Thyroid gland (tissue), 4 donors: ENCODE measurements around the gene CAPN12. TPM values are rescaled to one million over a fixed set of nuclear protein-coding genes. Genes with fewer than 3 reads are reported as not detected.

Experiments used
- DNase-seq, 2 donors: peaks; one replicate each; pipeline ENCODE4 v3.0.0-alpha.2; 2019
- H3K27ac ChIP-seq, 3 donors: fragments of 200-600 bp; sonication (generic); 1 replicate in 2 of 3; 2 replicates in 1 of 3; pipeline ENCODE4 v1.5.1; 2016 to 2019; ENCODE audit warnings: mild to moderate bottlenecking in 1 of 3, moderate library complexity in 1 of 3
- H3K27me3 ChIP-seq: fragments of 200-600 bp; sonication (generic); one replicate; pipeline ENCODE4 v1.5.1; 2019
- H3K36me3 ChIP-seq, 2 donors: fragments of 200-600 bp; sonication (generic); one replicate each; pipeline ENCODE4 v1.5.1; 2016 to 2019
- H3K4me1 ChIP-seq, 2 donors: fragments of 200-600 bp; sonication (generic); one replicate each; pipeline ENCODE4 v1.5.1; 2017 to 2019
- H3K4me3 ChIP-seq, 3 donors: fragments of 200-600 bp; sonication (generic); replicated peaks in 1 of 3; 1 replicate in 2 of 3; 2 replicates in 1 of 3; pipeline ENCODE4 v1.5.1; 2016; ENCODE audit warnings: mild to moderate bottlenecking in 1 of 3
- H3K9me3 ChIP-seq: fragments of 200-600 bp; sonication (generic); one replicate; pipeline ENCODE4 v1.5.1; 2017
- POLR2A ChIP-seq, 2 donors: fragments of 450-650 bp; IDR thresholded peaks; one replicate each; pipeline ENCODE4 v1.6.1; 2017; ENCODE audit warnings: antibody characterized with exemption in 2 of 2, mild to moderate bottlenecking in 2 of 2, moderate library complexity in 1 of 2
- WGBS, 2 donors: methylation state at CpG; one replicate each; pipeline ENCODE4 v1.1.5; 2017; 5-methylcytosine and 5-hydroxymethylcytosine counted together
- intact Hi-C: fragments of 100-400 bp; cut with DNase I; formaldehyde crosslinking; loops from one replicate; pipeline ENCODE4 v1.15.1; 2023
- total RNA-seq, 4 donors: library from RNA; depleted of rRNA; stranded (reverse); fragments of >200 nt; gene quantifications; one replicate each; pipeline ENCODE4 v1.2.3, GENCODE V29; 2016
- TF ChIP-seq, protein P1 (sequence below), 6 experiments: fragments of 200-600 bp in 3 of 6; fragments of 450-650 bp in 3 of 6; sonication (generic) in 3 of 6; IDR thresholded peaks; one replicate each; pipeline ENCODE4 v1.5.1; 2016 to 2019; ENCODE audit warnings: antibody characterized with exemption in 6 of 6, mild to moderate bottlenecking in 2 of 6, inconsistent platforms in 1 of 6, moderate library complexity in 1 of 6

Gene CAPN12
- total RNA-seq, 4 donors from 2014 or later = 1.6 to 2.0 TPM; not detected in 2

DNA sequence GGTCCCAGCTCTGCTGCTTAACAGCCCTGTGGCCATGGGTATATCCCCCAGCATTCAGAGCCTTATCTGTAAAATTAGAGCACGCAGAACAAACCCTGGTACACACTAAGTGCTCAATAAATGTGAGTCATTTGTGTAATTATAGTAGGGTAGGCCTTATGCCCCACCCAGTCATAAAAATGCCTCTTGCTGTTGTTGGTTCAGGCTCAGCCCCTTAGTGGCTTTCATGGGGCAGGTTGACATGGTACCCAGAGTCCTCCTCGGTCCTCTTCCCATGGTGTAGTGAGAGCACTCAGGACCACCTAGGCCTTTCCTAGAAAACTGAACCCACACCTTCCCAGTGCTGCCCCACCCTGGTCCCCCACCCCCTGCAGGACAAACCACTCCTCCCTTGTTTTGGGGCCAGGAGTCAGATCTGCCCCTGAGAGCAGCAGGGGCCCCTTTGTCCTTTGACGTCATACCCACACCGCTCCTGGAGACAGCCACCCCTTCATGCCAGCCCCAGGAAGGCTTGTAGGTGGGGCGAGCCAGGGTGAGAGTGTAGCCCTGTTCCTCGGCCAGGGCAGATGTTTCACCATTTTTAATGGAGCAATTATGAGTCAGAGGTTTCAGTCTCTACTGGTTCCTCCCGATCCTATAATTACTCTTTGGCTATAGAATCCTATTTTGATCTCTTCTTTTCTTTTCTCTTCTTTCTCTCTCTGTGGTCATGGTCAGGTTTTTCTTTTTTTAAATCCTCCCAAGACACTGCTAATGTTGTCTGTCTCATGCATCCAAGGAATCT, 60.0 kb downstream of the CAPN12 start:
- H3K27ac ChIP-seq = peak overlapping the region; percentile 98 to 100 (median 99)
- no peaks in the 10 kb centered on the region for H3K9me3 ChIP-seq
- intact Hi-C loops = no loop called here
- peaks cover 62 to 93% of the 10 kb centered on the region in 2 donors for H3K4me1 ChIP-seq
- TF ChIP-seq POLR2A (IDR thresholded peaks at IDR 0.05) = no peak
- TF ChIP-seq, protein P1, sequence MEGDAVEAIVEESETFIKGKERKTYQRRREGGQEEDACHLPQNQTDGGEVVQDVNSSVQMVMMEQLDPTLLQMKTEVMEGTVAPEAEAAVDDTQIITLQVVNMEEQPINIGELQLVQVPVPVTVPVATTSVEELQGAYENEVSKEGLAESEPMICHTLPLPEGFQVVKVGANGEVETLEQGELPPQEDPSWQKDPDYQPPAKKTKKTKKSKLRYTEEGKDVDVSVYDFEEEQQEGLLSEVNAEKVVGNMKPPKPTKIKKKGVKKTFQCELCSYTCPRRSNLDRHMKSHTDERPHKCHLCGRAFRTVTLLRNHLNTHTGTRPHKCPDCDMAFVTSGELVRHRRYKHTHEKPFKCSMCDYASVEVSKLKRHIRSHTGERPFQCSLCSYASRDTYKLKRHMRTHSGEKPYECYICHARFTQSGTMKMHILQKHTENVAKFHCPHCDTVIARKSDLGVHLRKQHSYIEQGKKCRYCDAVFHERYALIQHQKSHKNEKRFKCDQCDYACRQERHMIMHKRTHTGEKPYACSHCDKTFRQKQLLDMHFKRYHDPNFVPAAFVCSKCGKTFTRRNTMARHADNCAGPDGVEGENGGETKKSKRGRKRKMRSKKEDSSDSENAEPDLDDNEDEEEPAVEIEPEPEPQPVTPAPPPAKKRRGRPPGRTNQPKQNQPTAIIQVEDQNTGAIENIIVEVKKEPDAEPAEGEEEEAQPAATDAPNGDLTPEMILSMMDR (IDR thresholded peaks at IDR 0.05) = no peak
- H3K27me3 ChIP-seq = no peaks in the 10 kb centered on the region
- WGBS, 2 donors = 33% methylated on average over 7 of the region's 7 CpGs
- peak; percentile 31 to 42 for DNase-seq
- no peaks in the 10 kb centered on the region for H3K36me3 ChIP-seq
- no peak overlapping the region for H3K4me3 ChIP-seq

DNA sequence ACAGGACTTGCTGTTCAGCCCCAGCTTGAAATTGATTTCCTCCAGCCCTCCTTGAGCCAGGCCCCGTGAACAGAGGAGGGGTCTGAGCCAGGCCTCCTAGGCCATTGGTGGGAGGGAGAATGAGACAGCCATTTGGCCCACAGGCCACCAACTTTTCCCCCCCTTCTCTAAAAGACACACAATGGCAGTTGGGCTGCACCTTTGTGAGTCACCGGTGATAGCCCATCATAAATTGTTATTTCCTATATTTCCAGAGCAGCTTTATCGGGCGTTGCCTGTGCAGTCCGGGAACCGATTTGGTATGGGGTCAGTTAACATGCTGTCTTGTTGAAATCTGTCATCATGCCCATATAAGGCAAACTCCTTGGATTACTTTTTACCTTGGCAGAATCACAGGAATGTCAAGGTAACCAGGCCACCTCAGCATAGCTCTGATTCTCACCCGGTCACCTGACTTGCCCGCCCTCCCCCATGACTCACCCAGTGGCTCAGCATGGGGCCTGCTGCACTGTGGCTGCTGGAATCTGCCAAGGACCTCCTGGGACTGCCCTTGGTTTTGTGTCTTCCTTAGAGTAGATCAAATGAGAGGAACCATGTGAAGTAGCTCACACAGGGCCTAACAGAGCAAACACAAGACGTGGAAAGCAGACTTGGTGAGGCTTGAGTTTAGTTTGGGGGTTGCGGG, 60.7 kb downstream of the CAPN12 start:
- 18 to 26% methylated on average over 8 to 10 of the region's 10 CpGs for WGBS, 2 donors
- Histone ChIP-seq H3K4me3 (no peak overlapping the region), H3K4me1 (peaks cover 55 to 89% of the 10 kb centered on the region in 2 donors), H3K36me3 (no peaks in the 10 kb centered on the region), H3K27me3 (no peaks in the 10 kb centered on the region), H3K27ac (peak overlapping the region; percentile 98 to 100 (median 99)), H3K9me3 (no peaks in the 10 kb centered on the region)
- peak; percentile 99 for DNase-seq
- intact Hi-C loops = no loop called here
- TF ChIP-seq, protein P1 (IDR thresholded peaks at IDR 0.05) = peak in 1 of 6 experiments; percentile 15
- TF ChIP-seq POLR2A (IDR thresholded peaks at IDR 0.05) = peak in 1 of 2 donors; percentile 96

DNA sequence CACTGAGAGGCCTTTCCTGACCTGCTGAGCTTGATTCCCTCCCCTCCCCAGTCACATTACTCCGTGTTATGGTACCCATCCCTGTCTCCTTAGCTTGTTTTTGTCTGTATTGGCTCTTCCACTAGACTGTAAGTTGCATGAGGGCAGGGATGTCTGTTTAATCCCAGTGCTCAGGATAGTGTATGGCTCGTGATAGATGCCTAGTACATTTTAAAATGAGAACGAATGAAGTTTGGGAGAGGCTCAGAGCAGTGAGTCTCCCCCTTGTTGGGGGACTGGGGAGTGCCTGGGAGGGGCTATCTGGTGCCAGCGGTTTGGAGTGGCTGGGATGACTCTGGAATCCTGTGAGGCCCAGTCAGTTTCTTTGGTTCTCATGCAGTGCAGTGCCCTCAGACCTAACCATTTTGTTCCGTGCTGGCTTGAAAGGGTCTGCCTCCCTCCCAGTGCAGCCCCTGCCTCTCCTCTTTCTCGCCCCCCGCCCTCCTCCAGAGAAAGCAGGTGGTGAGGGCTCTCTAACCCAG, 61.3 kb downstream of the CAPN12 start:
- Histone ChIP-seq H3K27ac (peak overlapping the region; percentile 98 to 100 (median 99)), H3K9me3 (no peaks in the 10 kb centered on the region), H3K4me3 (no peak overlapping the region), H3K27me3 (no peaks in the 10 kb centered on the region), H3K4me1 (peaks cover 52 to 83% of the 10 kb centered on the region in 2 donors), H3K36me3 (no peaks in the 10 kb centered on the region)
- 69 to 74% methylated on average over 6 to 7 of the region's 7 CpGs for WGBS, 2 donors
- no peak for TF ChIP-seq POLR2A (IDR thresholded peaks at IDR 0.05)
- TF ChIP-seq, protein P1 (IDR thresholded peaks at IDR 0.05) = no peak
- peak; percentile 58 to 60 for DNase-seq
- intact Hi-C loops = no loop called here

DNA sequence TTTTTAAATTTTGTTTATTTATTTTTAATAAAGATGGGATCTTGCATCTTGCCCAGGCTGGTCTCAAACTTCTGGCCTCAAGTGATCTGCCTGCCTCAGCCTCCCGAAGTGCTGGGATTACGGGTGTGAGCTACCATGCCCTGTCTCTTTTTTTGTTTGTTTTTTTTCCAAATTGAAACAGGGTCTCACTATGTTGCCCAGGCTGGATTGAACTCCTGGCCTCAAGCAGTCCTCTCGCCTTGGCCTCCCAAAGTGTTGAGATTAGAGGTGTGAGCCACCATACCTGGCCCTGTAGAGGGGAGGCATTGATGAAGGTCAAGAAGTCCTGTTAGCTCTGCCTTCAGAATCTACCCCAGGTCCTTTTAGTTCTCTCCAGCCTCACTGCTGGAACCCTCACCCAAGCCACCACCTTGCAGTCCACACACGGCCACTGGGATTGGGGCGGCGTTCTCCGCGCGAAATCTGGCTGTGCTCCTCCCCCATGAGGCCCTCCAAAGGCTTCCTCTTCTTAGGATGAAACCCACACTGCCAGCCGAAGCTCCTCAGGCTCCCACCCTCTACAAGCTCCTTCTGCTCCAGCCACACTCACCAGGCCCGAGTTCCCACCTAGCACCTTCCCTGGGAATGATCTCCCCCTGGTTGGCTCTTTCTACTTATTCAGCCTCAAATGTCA, 61.9 kb downstream of the CAPN12 start:
- H3K27me3 ChIP-seq = no peaks in the 10 kb centered on the region
- H3K4me1 ChIP-seq = peaks cover 52 to 81% of the 10 kb centered on the region in 2 donors

More for the DNA sequence above, 61.9 kb downstream of the CAPN12 start:
- peak overlapping the region; percentile 98 to 100 (median 99) for H3K27ac ChIP-seq
- no peak overlapping the region for H3K4me3 ChIP-seq
- H3K36me3 ChIP-seq = no peaks in the 10 kb centered on the region
- intact Hi-C loops = no loop called here
- 93 to 95% methylated on average over 11 of the region's 11 CpGs for WGBS, 2 donors
- TF ChIP-seq, protein P1 (IDR thresholded peaks at IDR 0.05) = no peak
- TF ChIP-seq POLR2A (IDR thresholded peaks at IDR 0.05) = no peak
- DNase-seq = no peak
- no peaks in the 10 kb centered on the region for H3K9me3 ChIP-seq

Other genes starting within 250 kb of the CAPN12 start
- gene MAP4K1, start 126.5 kb downstream of the CAPN12 start, total RNA-seq = 1 to 10 TPM in 3 of 4 donors, under 1 TPM in 1; 0.83 to 9.7 (median 2.2) TPM
- gene EIF3K, start 125.3 kb downstream of the CAPN12 start, total RNA-seq = 100 to 1,000 TPM; 205 to 504 (median 440) TPM
- 100 to 1,000 TPM; 191 to 479 (median 365) TPM for gene ACTN4, start 96.8 kb downstream of the CAPN12 start, total RNA-seq
- gene LGALS7, start 29.0 kb upstream of the CAPN12 start, total RNA-seq = not detected
- not detected for gene LGALS7B, start 44.7 kb upstream of the CAPN12 start, total RNA-seq
- gene LGALS4, start 68.5 kb upstream of the CAPN12 start, total RNA-seq = 1 to 10 TPM in 2 of 4 donors, not detected in 2; 1.6 TPM
- 100 to 1,000 TPM in 3 of 4 donors, 10 to 100 TPM in 1; 89.3 to 131 (median 130) TPM for gene ECH1, start 87.3 kb upstream of the CAPN12 start, total RNA-seq
- 100 to 1,000 TPM; 181 to 247 (median 232) TPM for gene HNRNPL, start 105.5 kb upstream of the CAPN12 start, total RNA-seq
- 10 to 100 TPM in 3 of 4 donors, 1 to 10 TPM in 1; 6.4 to 18.7 (median 13.5) TPM for gene RINL, start 133.8 kb upstream of the CAPN12 start, total RNA-seq
- gene SIRT2, start 155.1 kb upstream of the CAPN12 start, total RNA-seq = 100 to 1,000 TPM in 1 of 4 donors, 10 to 100 TPM in 3; 69.6 to 107 (median 90.7) TPM
- 10 to 100 TPM; 18.6 to 23.7 (median 21.2) TPM for gene NFKBIB, start 155.5 kb upstream of the CAPN12 start, total RNA-seq
- gene CCER2, start 167.7 kb upstream of the CAPN12 start, total RNA-seq = 1 to 10 TPM in 2 of 4 donors, not detected in 2; 1.2 to 1.9 TPM
- gene SARS2, start 186.3 kb upstream of the CAPN12 start, total RNA-seq = 10 to 100 TPM; 26.6 to 52.0 (median 37.8) TPM
- gene MRPS12, start 186.5 kb upstream of the CAPN12 start, total RNA-seq = 10 to 100 TPM; 17.7 to 33.6 (median 22.1) TPM
- 10 to 100 TPM in 1 of 4 donors, 1 to 10 TPM in 3; 4.3 to 18.0 (median 8.1) TPM for gene FBXO17, start 231.3 kb upstream of the CAPN12 start, total RNA-seq